ENCODE results near the gene C2orf49.

Gene C2orf49

DNA sequence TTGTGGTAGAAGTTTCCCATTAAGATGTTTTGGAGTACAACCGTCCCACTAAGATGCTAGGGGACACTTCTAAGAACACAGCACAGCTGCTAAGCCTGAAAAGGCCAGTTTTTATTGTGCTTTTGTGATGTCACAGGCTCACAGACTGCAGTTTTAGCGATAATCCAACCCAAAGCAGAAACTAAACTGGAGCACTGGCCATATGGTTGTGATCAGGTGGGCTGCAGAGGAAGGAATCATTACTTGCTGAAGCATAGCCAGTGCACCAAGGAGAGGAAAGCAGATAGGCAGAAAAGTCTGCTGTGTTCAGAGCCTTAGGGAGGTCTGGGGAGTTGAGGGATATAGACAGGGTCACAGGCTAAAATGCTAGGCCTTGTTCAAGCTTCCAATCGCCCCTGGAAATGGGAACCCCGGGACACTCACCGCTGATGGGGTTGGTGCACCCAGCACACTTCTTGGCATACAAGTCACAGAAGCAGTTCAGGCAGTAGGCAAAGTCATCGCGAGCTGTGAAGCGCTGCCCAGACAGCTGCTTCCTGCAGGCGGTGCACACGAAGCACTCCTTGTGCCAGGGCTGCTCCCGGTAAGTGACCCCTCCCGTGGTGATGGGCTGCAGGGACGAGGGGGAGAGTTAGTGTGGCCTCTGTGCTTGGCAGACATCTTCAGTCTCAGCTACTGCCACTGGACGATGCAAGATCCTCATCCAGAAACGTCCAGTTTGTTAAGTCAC, 25.7 kb downstream of the C2orf49 start:
- DNase-seq (ENCODE audit: low read depth) = no peak

DNA sequence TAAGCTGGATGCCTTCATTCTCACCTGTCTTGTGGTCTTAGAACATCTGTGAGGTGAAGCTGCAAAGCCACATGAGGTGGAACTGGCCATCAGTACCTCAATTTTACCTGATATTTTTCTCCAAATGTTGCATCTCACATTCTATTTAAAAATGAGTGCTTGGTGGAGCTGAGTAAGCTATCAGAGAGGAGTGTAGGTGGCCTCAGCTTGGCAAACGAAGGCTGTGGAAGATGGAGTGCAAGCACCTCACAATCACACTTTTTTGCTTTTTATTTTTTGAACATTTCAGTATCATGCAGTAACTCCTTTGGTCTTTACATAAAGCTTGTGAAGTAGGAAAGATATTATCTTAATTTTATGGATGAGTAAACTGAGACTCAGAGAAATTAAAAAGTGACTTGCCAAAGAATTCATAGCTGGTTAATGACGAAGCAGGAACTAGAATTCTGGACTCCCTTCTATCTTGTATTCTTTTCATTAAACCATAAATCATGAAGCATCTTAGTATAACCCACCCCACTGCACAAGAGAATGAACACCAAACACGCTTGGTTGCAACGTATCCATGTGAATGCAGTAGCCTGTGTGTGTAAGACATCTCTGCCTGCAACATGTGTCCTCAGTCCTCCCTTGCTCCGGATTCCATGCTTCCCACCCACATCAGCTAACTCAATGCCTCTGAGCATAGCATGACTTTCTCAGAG, 27.2 kb downstream of the C2orf49 start:
- DNase-seq (ENCODE audit: low read depth) = no peak

DNA sequence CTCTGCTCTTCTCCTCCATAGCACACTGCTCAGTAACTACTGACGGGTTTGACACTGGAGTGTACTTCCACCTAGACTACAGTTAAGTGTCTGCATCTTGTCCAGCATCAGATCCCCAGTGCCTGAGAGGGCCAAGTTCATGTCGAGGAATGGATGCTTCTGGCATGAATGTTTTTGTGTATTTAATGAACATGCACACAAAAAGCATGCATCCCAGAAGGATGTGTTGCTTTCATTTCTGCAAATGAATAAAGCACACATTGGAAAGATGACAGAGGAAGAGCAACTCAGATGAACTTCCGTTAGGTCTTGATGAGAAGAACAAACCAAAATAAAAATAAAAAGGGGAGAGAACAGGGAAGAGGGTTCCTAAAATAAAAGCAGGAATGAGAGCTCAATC, 27.9 kb downstream of the C2orf49 start:
- no peak for DNase-seq (ENCODE audit: low read depth)

DNA sequence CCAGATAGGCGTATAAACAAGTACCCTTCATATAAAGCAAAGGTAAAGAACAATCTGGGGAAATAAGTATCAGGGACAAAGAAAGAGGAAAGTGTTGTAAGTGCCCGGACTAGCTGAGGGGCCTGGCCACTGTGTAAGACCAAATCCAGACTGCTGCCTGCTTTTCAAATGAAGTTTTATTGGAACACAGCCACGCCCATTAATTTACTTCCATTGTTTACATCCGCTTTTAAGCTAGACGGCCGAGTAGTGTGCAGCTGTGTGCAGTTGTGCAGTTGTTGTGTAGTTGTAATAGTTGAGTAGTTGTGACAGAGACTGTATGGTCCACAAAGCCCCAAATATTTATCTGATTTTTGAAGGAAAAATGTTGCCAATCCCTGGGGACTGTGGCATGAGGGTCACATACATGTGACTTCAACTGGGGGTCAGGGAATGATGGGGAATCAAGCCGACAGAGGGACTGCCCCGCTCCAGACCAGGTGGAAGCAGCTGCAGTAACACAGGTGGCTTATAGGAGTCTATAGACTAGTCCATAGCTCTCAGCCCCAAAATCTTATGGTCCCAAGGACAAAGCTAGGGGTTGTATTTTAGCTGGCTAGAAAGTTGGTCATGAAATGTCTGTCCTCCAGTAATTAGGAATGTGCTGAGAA, 31.5 kb downstream of the C2orf49 start:
- DNase-seq (ENCODE audit: low read depth) = no peak

DNA sequence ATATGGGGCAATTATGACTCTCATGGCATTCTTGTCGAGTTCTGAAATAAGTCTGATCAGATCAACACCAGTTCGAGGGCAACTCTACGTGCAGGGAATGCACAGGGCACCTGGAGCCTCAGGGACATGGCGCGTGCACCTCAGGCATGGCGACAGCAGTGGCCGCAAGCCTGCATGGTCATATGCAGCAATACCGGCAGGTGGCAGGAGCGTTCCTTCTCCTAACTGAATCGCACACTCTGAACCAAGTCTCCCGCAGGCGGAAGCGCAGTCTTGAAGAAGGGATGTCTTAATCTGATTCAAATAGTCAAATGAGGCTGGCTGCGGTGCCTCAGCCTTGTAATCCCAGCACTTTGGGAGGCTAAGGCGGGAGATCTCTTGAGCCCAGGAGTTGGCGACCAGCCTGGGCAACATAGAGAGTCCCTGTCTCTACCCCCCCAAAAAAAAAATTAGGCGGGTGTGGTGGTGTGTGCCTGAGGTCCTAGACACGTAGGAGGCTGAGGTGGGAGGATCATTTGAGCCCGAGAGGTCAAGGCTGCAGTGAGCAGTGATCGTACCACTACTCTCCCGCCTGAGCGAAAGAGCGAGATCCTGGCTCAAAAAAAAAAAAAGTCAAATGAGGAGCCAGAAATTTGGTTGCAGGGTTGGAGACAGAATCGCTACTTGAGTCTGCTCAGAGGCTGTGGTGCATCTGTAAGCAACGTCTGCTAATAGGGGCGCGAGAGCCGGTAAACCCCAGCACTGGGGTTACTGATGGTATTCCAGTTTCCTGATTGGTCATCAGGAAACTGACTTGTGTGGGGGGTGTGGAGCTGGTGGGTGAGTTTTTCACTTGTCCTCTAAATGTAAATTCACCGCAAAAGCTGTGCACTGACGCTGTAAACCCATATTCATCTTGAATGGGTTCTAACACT, 32.7 kb downstream of the C2orf49 start:
- peak; percentile 80 for DNase-seq (ENCODE audit: low read depth)

DNA sequence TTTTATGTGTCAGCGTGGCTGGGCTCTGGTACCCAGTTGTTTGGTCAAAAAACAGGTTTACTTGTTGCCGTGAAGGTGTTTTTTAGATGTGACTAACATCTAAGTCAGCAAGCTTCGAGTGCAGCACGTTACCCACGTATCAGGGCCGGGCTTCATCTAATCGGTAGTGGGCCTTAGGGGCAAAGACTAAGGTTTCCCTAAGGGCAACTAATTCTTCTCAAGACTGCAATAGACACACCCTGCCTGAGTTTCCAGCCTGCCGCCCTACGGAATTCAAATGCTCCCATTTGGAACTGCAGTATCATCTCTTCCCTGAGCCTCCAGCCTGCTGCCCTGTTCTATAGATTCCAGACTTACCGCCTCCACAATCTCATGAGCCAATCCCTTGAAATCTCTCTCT, 33.8 kb downstream of the C2orf49 start:
- no peak for DNase-seq (ENCODE audit: low read depth)

DNA sequence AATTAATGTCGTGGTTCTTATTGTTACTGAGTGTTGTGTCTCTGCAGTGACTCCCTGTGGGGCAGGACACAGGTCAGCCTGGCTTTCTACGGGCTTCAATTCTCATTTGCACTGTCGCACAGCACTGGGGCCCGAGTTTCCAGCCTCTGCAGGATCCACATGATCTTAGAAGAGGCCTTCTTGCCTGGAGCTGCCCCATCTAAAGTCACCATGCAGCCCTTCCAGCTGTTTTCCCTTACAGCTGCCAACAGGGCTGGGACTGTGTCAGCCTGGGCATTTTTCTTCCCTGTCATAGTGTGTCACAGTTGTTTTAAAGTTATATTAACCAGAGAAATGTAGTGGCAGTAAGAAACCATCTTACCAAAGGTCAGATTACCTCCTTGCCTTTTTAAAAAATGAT, 34.5 kb downstream of the C2orf49 start:
- no peak for DNase-seq (ENCODE audit: low read depth)

DNA sequence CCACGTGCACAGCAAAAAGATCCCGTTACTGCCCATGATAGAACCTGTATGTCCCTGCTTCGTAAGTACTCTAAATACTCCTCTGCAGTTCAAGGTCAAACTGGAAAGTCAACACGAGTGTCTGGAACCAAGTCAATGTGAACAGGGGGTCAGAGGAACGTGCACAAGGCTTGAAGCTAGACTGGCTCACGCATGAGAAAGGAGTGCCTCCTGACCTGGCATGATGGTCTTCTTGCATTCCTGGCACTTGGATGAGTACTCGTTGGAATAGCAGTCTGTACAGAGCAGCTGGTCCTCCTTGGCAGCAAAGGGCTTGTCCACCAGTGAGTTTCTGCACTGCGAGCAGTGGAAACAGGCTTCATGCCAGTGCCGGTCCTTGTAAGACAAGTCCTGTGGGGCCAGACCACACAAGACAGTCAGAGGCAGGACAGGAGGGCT, 36.0 kb downstream of the C2orf49 start:
- no peak for DNase-seq (ENCODE audit: low read depth)

DNA sequence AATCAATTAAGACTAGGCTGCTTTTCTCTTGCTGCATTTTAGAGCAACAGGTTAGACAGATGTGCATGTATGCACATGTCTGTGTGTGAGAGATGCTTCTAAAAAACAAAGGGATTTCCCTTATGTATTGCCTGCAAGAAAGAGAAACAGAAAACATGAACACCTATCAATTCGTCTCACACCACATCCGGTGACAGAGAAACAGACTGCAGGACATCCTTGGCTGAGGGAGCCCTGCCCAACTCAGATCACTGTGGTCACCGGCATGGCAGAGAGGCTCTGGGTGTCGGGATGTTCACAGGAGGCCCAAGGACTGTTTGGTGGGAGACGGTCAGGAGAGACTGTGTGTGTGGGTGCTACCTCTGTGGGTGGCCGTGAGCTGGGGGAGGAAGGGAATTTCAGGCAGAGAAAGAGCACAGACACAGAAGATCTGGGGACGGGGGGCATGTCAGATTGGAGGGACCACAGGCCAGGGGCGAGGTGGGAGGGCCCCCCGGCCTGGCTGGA, 36.6 kb downstream of the C2orf49 start:
- no peak for DNase-seq (ENCODE audit: low read depth)

DNA sequence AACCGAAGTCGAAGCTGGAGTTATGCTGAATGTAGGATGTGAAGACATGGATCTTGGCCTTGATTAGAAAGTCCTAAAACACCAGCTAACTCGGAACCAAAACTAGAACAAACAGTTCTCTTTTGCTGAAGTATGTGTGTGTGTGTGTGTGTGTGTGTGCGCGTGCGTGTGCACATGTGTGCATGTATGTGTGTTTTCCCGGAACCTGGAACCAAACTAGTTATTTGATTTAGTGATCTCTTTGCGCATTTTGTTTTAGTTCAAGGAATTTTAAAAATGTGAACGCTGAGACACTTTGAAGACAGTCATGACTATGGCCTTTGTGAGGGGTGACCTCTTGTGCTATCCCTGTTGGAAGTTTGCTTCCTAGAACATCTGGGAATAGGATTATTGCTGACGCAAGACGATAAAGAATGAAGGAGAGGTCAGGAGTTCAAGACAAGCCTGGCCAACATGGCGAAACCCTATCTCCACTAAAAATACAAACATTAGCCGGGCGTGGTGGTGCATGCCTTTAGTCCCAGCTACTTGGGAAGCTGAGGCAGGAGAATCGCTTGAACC, 37.7 kb downstream of the C2orf49 start:
- no peak for DNase-seq (ENCODE audit: low read depth)

DNA sequence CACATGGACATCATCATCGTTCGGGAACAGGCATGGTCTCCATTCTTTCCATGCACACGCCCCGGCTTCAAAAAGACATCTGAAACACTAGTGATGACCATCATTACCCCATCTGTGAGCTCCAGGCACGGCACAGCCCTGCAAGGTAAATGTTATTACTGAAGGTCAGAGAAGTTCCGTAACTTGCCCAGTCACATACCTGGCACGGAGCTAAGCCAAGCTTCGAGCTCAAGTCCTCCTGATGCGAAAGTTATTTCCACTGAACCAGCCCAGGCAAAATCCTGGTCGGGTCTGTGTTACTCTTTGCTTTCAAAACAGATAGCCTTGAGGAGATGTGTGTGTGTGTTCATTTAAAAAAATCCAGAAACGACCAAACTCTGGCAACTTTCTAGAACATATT, 38.7 kb downstream of the C2orf49 start:
- DNase-seq (ENCODE audit: low read depth) = no peak

DNA sequence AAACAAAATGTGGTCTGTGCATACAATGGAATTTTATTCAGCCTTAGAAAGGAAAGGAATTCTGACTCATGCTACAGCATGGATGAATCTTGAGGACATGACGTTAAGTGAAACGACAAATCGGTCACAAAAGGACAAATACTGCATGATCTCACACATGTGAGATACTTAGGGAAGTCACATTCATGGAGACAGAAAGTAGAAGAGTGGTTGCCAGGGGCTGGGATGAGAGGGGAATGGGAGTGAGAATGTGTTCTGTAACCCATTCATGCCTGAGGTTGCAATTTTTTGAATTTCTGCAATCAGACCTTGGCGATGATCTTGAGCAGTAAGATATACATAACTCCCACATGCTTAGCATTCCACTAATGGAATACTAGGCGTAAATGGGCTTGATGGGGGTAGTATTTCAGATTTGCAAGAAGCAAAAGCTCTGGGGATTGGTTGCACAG, 39.5 kb downstream of the C2orf49 start:
- no peak for DNase-seq (ENCODE audit: low read depth)

DNA sequence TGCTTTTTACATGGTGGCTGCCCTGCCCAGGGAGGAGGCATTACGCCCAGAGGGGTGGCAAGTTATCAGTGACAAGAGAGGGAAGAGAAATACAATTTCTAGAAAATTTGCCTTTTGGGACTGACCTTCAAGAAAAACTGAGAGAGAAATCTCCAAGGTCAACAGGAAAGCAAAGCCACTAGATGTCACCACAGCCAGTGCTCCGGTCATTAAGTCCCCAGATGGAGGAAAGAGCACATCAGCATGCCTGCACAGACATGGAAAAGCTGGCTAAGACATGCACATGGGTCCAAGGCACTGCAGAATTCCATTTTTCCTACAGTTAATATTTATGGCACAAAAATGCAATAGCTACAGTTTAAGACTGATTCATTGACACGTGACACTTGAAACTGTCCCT, 40.5 kb downstream of the C2orf49 start:
- no peak for DNase-seq (ENCODE audit: low read depth)

DNA sequence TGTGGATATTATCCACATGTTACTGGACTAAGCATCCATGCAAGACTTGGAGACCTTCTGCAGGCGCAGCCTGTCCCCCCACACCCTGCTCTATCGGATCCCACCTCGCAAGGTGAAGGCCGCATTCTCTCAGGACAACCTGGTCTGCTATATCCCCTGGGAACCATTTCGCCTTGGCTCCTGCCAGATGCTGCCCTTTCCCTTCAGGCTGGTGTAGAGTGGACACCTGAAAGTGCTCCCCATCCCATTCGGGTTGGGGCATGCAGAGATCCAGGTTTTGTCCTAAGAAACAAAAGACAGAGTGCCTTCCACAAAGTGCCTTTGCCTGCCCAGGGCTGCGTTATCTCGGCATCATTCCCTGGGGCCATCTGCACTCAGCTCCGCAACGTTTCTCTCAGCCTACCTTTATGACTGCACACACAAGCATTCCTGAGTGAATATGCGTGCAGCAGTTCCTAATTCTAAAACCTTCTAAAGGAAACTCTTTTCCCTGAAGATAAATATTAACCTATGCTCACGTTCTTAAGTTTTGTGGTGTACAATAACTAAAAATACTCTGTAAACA, 41.0 kb downstream of the C2orf49 start:
- no peak for DNase-seq (ENCODE audit: low read depth)

DNA sequence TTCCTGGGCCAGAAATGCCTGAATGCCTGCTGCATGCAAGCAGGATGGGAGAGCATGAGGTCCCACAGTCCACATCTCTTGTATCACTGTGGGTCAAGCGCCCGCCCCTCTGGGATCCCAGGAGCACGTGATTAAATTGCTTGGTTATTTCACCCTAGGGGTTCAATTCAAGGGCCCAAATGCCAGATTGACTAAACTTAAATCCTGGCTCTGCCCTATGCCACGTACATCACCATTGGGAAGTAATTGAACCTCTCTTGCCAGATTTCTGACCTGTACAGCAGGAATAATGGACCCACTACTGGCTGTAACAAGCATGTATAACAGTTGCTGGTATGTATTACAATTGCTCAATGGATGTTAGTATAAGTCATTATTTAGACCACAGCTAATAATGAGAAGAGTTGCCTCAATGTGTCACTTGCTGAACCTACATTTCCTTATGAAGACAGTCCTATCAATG, 41.6 kb downstream of the C2orf49 start:
- no peak for DNase-seq (ENCODE audit: low read depth)

DNA sequence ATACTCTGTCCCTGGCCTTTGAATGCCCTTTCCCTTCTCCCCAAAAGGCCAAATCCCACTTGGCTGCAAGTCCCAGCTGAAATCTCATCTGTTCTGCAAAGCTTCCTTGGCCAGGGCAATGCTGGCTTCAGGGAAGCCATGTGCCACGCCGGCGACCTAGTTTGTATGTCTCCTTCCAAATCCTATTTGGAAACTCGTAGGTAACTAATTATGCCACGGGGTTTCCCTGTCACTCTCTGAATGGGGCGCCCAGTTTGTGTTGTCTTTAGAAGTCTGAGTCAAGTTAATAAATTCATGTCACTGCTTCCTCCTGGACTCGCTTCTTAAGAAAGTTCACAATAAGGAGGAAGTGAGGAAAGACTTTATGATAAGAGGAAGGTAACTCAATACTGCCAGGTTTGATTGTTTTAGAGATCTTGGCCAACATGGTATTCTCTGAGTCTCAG, 42.4 kb downstream of the C2orf49 start:
- DNase-seq (ENCODE audit: low read depth) = no peak

DNA sequence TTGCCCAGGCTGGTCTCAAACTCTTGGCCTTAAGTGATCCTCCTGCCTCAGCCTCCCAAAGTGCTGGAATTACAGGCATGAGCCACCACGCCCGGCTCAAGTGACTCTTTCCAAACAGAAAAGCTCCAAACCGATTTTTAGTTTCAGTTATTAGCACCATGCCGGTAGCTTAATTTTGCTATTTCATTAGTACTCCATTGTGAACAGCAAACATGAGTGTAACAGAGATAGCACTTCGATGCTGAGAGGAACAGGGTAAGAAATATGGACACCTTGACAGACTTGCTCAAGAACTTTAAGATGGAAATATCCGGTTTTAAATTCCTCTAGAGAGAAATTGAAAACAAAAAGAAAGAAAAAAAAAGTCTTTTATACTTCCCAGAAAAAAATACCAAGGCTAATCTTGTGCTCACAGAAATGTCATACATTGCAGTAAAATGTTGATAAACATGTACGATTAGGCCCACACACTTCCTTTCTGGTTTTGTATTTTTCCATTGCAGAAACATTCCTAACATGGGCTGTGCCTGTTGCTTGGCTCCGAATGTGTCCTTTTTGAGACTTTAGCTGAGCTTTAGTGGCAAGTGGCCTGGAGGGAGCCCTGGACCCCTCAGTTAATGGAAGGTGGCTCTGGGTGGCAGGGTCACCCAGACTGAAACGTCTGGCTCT, 43.2 kb downstream of the C2orf49 start:
- DNase-seq (ENCODE audit: low read depth) = no peak

DNA sequence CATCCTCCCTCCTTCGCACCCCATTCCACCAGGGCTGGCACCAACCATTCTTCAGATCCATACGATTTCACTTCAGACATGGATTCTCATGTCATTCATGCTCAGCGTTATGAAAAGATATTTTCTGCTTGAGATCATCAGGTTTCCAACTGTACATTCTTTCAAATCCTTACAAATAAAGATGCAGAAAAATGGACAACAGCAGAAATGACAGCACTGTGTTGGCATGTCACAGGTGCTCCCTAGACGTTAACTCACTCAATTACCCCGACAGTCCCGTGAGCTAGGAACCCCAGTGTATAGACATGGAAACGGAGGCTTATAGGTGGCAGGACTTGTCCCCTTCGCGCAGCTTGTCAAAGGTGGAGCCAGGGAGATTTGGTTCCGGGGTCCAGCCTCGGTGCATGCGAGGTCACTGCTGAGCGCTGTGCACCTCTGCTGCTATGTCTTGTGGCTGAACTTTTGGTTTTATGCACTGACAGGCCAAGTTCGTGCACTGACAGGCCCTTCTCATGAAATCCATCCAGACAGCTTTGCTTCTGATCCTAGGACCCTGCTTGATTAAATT, 43.8 kb downstream of the C2orf49 start:
- DNase-seq (ENCODE audit: low read depth) = no peak

DNA sequence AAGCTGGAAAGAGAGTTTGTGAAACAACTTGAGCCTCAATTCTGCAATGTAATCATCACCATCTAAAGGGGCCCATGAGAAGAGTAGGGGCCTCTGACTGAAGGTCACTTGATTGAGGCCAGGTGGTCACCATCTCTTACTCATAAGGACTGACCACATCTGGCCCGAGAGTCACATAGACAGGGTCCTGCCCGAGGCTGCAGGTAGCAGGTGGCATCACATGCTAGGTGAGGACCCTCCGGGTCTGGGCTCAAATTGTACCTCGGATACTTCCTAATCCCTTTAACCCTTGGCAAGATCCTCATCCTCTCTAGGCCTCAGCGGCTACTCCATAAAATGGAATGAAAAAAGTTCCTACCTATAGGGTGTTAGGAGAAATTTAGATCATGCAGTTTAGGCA, 44.8 kb downstream of the C2orf49 start:
- no peak for DNase-seq (ENCODE audit: low read depth)
